SK-N-SH (cell line): ENCODE measurements around the gene PIP4K2B. TPM values are rescaled to one million over a fixed set of nuclear protein-coding genes. Genes with fewer than 3 reads are reported as not detected.
A peak's percentile ranks its signal among the peaks of the same experiment; 100 is the strongest.

Experiments used
- CTCF ChIA-PET: fragments of 300-600, 350-600 bp; formaldehyde crosslinking; extraction: SDS; loops from one replicate; lab custom pipeline; 2021; lab: Yijun Ruan, JAX
- POLR2A ChIA-PET: fragments of 350-600 bp; sonication (Branson Sonifier 250); formaldehyde crosslinking; extraction: SDS; loops from one replicate; lab custom pipeline; 2020; ENCODE audit warnings: antibody characterized with exemption, inconsistent platforms; lab: Yijun Ruan, JAX
- DNase-seq: peaks from one replicate; pipeline ENCODE4 v3.0.0; 2012
- H2AFZ ChIP-seq: fragments of 200-600 bp; sonication (generic); 2 replicates; pipeline ENCODE4 v1.8.1; 2016; ENCODE audit warnings: antibody characterized with exemption, mild to moderate bottlenecking, low read depth
- H3F3A ChIP-seq: fragments of 200-600 bp; sonication (generic); replicated peaks from 2 replicates; pipeline ENCODE3; 2016; ENCODE audit warnings: antibody characterized with exemption, mild to moderate bottlenecking; ENCODE audit not compliant: insufficient read depth
- H3K27ac ChIP-seq, 2 experiments: fragments of 200-500 bp in 1 of 2; fragments of 200-600 bp in 1 of 2; sonication (Bioruptor generic) in 1 of 2; sonication (generic), shearing (Covaris generic) in 1 of 2; 2 replicates each; pipeline versions ENCODE4 v1.5.1 to v1.6.1; 2014 to 2016; ENCODE audit warnings: low read depth in 2 of 2, inconsistent platforms in 1 of 2, low read length in 1 of 2, mild to moderate bottlenecking in 1 of 2, mixed read lengths in 1 of 2
- H3K27me3 ChIP-seq: fragments of 200-600 bp; sonication (generic), shearing (Covaris generic); 2 replicates; pipeline ENCODE4 v1.6.1; 2016; ENCODE audit warnings: mixed run types; ENCODE audit not compliant: insufficient read depth
- H3K36me3 ChIP-seq, 2 experiments: fragments of 200-500 bp in 1 of 2; fragments of 200-600 bp in 1 of 2; sonication (Bioruptor generic) in 1 of 2; sonication (generic) in 1 of 2; replicated peaks in 1 of 2; 2 replicates each; pipeline versions ENCODE3 to v1.5.1; 2014 to 2016; ENCODE audit warnings: low read length in 1 of 2, mild to moderate bottlenecking in 1 of 2; ENCODE audit not compliant: insufficient read depth in 2 of 2, control insufficient read depth in 1 of 2
- H3K4me1 ChIP-seq, 2 experiments: fragments of 200-500 bp in 1 of 2; fragments of 200-600 bp in 1 of 2; sonication (Bioruptor generic) in 1 of 2; sonication (generic), shearing (Covaris generic) in 1 of 2; 2 replicates each; pipeline versions ENCODE4 v1.5.1 to v1.6.1; 2014 to 2016; ENCODE audit warnings: low read depth in 1 of 2, low read length in 1 of 2, mixed run types in 1 of 2; ENCODE audit not compliant: insufficient read depth in 2 of 2, control insufficient read depth in 1 of 2
- H3K4me2 ChIP-seq: fragments of 200-600 bp; sonication (generic), shearing (Covaris generic); 2 replicates; pipeline ENCODE4 v1.6.1; 2017; ENCODE audit warnings: mixed run types
- H3K4me3 ChIP-seq, 2 experiments: fragments of 200-500 bp in 1 of 2; fragments of 200-600 bp in 1 of 2; sonication (Bioruptor generic) in 1 of 2; sonication (generic), shearing (Covaris generic) in 1 of 2; 2 replicates each; pipeline versions ENCODE4 v1.5.1 to v1.8.1; 2014 to 2016; ENCODE audit warnings: low read depth in 2 of 2, inconsistent platforms in 1 of 2, low read length in 1 of 2, mild to moderate bottlenecking in 1 of 2, mixed read lengths in 1 of 2, moderate library complexity in 1 of 2
- H3K79me2 ChIP-seq: fragments of 200-600 bp; sonication (generic); 2 replicates; pipeline ENCODE4 v1.8.1; 2017; ENCODE audit warnings: mild to moderate bottlenecking; ENCODE audit not compliant: insufficient read depth
- H3K9ac ChIP-seq: fragments of 200-600 bp; sonication (generic); 2 replicates; pipeline ENCODE4 v1.6.1; 2017; ENCODE audit warnings: mixed run types
- H3K9me2 ChIP-seq: fragments of 200-600 bp; sonication (generic); 2 replicates; pipeline ENCODE4 v1.6.1; 2017; ENCODE audit warnings: mixed run types
- H3K9me3 ChIP-seq: fragments of 200-600 bp; sonication (generic); 2 replicates; pipeline ENCODE4 v1.6.1; 2017; ENCODE audit warnings: mixed run types, mild to moderate bottlenecking, moderate library complexity
- H4K20me1 ChIP-seq: fragments of 200-600 bp; sonication (generic); 2 replicates; pipeline ENCODE4 v1.6.1; 2017; ENCODE audit warnings: mild to moderate bottlenecking, mixed run types; ENCODE audit not compliant: insufficient read depth
- EP300 ChIP-seq, 2 experiments: IDR thresholded peaks; 2 replicates each; pipeline versions ENCODE4 v1.4.0 to v1.6.1; 2012; ENCODE audit warnings: borderline replicate concordance in 1 of 2, low read depth in 1 of 2, low read length in 1 of 2
- GABPA ChIP-seq: IDR thresholded peaks from 2 replicates; pipeline ENCODE4 v1.4.0; 2012; ENCODE audit warnings: low read depth, mild to moderate bottlenecking
- GATA2 ChIP-seq: sonication (generic); formaldehyde crosslinking; IDR thresholded peaks from 2 replicates; pipeline ENCODE4 v1.5.0; 2020; ENCODE audit warnings: mild to moderate bottlenecking, missing genetic modification reagents
- MEF2A ChIP-seq: IDR thresholded peaks from 2 replicates; pipeline ENCODE4 v1.4.0; 2012; ENCODE audit warnings: low read depth, borderline replicate concordance
- POLR2AphosphoS5 ChIP-seq: IDR thresholded peaks from 2 replicates; pipeline ENCODE4 v1.6.1; 2012; ENCODE audit warnings: low read depth, low read length
- RXRA ChIP-seq: IDR thresholded peaks from 2 replicates; pipeline ENCODE4 v1.4.0; 2012; ENCODE audit warnings: low read depth, mild to moderate bottlenecking, borderline replicate concordance
- SIN3A ChIP-seq: IDR thresholded peaks from 2 replicates; pipeline ENCODE4 v1.6.1; 2012; ENCODE audit warnings: low read depth, mild to moderate bottlenecking, low read length, moderate library complexity, borderline replicate concordance
- SMC3 ChIP-seq: IDR thresholded peaks from 2 replicates; pipeline ENCODE4 v1.6.1; 2012; ENCODE audit warnings: low read depth, low read length, improper control_type of control experiment
- TEAD4 ChIP-seq: IDR thresholded peaks from 2 replicates; pipeline ENCODE4 v1.4.0; 2012; ENCODE audit warnings: mild to moderate bottlenecking, borderline replicate concordance; ENCODE audit not compliant: insufficient read depth
- WGBS: methylation state at CpG from one replicate; pipeline ENCODE4 v1.1.6; 2017; ENCODE audit warnings: low lambda C conversion rate; 5-methylcytosine and 5-hydroxymethylcytosine counted together
- polyA plus RNA-seq, 3 experiments: library from polyadenylated mRNA; depleted of rRNA; stranded (reverse); fragments of >200 nt; gene quantifications; 2 replicates each; pipeline ENCODE4 v1.2.3, GENCODE V29; 2012
- TF ChIP-seq, protein P1 (sequence below): IDR thresholded peaks from 2 replicates; pipeline ENCODE4 v1.6.1; 2012; ENCODE audit warnings: mild to moderate bottlenecking, low read depth, low read length, moderate library complexity
- TF ChIP-seq, protein P2 (sequence below): IDR thresholded peaks from 2 replicates; pipeline ENCODE4 v1.4.0; 2012; ENCODE audit warnings: low read depth, borderline replicate concordance

The PIP4K2B gene
- polyA plus RNA-seq, 1 of the 3 experiments (the other 2 are of a cell fraction), result 29.8 TPM

- Histone ChIP-seq H3K9ac (peak overlapping the region; percentile 68; the same call in 1 of the 2 replicates), H3K27ac (peak overlapping the region; percentile 44 to 98; a peak in 3 of 4 replicates), H4K20me1 (peaks cover 14% of the 10 kb centered on the region; the same call in 1 of the 2 replicates), H3K9me2 (no peaks in the 10 kb centered on the region), H3F3A (peaks cover 27% of the 10 kb centered on the region), H3K9me3 (no peaks in the 10 kb centered on the region), H3K4me1 (peaks cover 7 to 69% of the 10 kb centered on the region in 2 experiments; a peak in 1 of 4 replicates), H3K4me3 (peak overlapping the region; percentile 68 to 79), H2AFZ (peak overlapping the region; percentile 88; the same call in 1 of the 2 replicates), H3K79me2 (peaks cover 28% of the 10 kb centered on the region; the same call in 1 of the 2 replicates), H3K27me3 (no peaks in the 10 kb centered on the region), H3K4me2 (peak overlapping the region; percentile 81), H3K36me3 (peaks cover 11 to 18% of the 10 kb centered on the region in 2 experiments)
- ChIA-PET POLR2A (no interaction called here), CTCF (interaction anchor here (0.8 to 3.4 kb wide), 7 partner anchors 8 to 424 kb away, joined by 3 to 18 read pairs (median 4); no protein-coding TSS in a partner anchor)
- TF ChIP-seq, protein P1, sequence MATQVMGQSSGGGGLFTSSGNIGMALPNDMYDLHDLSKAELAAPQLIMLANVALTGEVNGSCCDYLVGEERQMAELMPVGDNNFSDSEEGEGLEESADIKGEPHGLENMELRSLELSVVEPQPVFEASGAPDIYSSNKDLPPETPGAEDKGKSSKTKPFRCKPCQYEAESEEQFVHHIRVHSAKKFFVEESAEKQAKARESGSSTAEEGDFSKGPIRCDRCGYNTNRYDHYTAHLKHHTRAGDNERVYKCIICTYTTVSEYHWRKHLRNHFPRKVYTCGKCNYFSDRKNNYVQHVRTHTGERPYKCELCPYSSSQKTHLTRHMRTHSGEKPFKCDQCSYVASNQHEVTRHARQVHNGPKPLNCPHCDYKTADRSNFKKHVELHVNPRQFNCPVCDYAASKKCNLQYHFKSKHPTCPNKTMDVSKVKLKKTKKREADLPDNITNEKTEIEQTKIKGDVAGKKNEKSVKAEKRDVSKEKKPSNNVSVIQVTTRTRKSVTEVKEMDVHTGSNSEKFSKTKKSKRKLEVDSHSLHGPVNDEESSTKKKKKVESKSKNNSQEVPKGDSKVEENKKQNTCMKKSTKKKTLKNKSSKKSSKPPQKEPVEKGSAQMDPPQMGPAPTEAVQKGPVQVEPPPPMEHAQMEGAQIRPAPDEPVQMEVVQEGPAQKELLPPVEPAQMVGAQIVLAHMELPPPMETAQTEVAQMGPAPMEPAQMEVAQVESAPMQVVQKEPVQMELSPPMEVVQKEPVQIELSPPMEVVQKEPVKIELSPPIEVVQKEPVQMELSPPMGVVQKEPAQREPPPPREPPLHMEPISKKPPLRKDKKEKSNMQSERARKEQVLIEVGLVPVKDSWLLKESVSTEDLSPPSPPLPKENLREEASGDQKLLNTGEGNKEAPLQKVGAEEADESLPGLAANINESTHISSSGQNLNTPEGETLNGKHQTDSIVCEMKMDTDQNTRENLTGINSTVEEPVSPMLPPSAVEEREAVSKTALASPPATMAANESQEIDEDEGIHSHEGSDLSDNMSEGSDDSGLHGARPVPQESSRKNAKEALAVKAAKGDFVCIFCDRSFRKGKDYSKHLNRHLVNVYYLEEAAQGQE, result no peak
- TF ChIP-seq EP300 (IDR thresholded peaks at IDR 0.05; ENCODE audit: borderline replicate concordance in 1 of 2, low read depth in 1 of 2, low read length in 1 of 2) (no peak), RXRA (no peak), TEAD4 (no peak), POLR2AphosphoS5 (no peak), SMC3 (no peak), GATA2 (CRISPR knock-in tag) (no peak), GABPA (no peak), MEF2A (no peak), SIN3A (no peak)
- TF ChIP-seq, protein P2, sequence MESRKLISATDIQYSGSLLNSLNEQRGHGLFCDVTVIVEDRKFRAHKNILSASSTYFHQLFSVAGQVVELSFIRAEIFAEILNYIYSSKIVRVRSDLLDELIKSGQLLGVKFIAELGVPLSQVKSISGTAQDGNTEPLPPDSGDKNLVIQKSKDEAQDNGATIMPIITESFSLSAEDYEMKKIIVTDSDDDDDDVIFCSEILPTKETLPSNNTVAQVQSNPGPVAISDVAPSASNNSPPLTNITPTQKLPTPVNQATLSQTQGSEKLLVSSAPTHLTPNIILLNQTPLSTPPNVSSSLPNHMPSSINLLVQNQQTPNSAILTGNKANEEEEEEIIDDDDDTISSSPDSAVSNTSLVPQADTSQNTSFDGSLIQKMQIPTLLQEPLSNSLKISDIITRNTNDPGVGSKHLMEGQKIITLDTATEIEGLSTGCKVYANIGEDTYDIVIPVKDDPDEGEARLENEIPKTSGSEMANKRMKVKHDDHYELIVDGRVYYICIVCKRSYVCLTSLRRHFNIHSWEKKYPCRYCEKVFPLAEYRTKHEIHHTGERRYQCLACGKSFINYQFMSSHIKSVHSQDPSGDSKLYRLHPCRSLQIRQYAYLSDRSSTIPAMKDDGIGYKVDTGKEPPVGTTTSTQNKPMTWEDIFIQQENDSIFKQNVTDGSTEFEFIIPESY, result no peak
- 46% methylated on average over 14 of the region's 14 CpGs for WGBS
- DNase-seq, result no peak
These were observed 69.9 kb downstream of the PIP4K2B start for GRCh38 chr17:38729368-38729885.
